B cell (primary cell): ENCODE results near the gene CD86. TPM values are rescaled to one million over a fixed set of nuclear protein-coding genes. Genes with fewer than 3 reads are reported as not detected.

Source experiments
- ATAC-seq: fragments of 200-7000 bp; cut with Tn5 transposase; one replicate; pipeline ENCODE4 v1.10.0; 2021; ENCODE audit warnings: low read depth, mild to moderate bottlenecking, moderate number of reproducible peaks, moderate library complexity
- CTCF ChIA-PET: fragments of 350-600 bp; sonication (Branson Sonifier 250); formaldehyde crosslinking; loops from one replicate; lab custom pipeline; 2021; ENCODE audit warnings: antibody characterized with exemption, inconsistent platforms; lab: Charles Lee
- POLR2A ChIA-PET: fragments of 350-600 bp; sonication (Branson Sonifier 250); formaldehyde crosslinking; loops from one replicate; lab custom pipeline; 2021; ENCODE audit warnings: antibody characterized with exemption; lab: Charles Lee
- DNase-seq: peaks from one replicate; pipeline ENCODE4 v3.0.0; 2013
- H2AFZ ChIP-seq: 2 replicates; pipeline ENCODE4 v1.6.1; 2012; ENCODE audit warnings: mild to moderate bottlenecking, low read depth, low read length; ENCODE audit not compliant: insufficient read depth, poor library complexity, severe bottlenecking
- H3K27ac ChIP-seq, 2 donors: 1 replicate in 1 of 2; 2 replicates in 1 of 2; pipeline ENCODE4 v1.5.1; 2012 to 2013; ENCODE audit warnings: low read length in 2 of 2, mild to moderate bottlenecking in 2 of 2, moderate library complexity in 1 of 2
- H3K27me3 ChIP-seq, 4 experiments: fragments of 200-600 bp in 1 of 4; sonication (generic) in 1 of 4; replicated peaks in 1 of 4; 1 replicate in 2 of 4; 2 replicates in 2 of 4; pipeline versions ENCODE4 v1.6.1 to v1.7.0; 2013 to 2016; ENCODE audit warnings: low read length in 3 of 4, mild to moderate bottlenecking in 2 of 4, mixed read lengths in 1 of 4, moderate library complexity in 1 of 4; ENCODE audit not compliant: insufficient read depth in 4 of 4, control insufficient read depth in 3 of 4; ENCODE audit errors: control extremely low read depth in 1 of 4
- H3K36me3 ChIP-seq, 2 experiments: replicated peaks in 1 of 2; 1 replicate in 1 of 2; 2 replicates in 1 of 2; pipeline versions ENCODE4 v1.6.1 to v1.7.1; 2013; ENCODE audit warnings: low read length in 1 of 2; ENCODE audit not compliant: insufficient read depth in 2 of 2, control insufficient read depth in 1 of 2; ENCODE audit errors: control extremely low read depth in 1 of 2, extremely low read depth in 1 of 2
- H3K4me1 ChIP-seq, 2 donors: fragments of 200-600 bp in 1 of 2; sonication (generic) in 1 of 2; 1 replicate in 1 of 2; 2 replicates in 1 of 2; pipeline versions ENCODE4 v1.5.1 to v1.6.1; 2013 to 2017; ENCODE audit warnings: low read length in 2 of 2; ENCODE audit not compliant: control insufficient read depth in 2 of 2, insufficient read depth in 2 of 2
- H3K4me2 ChIP-seq: replicated peaks from 2 replicates; pipeline ENCODE3; 2012; ENCODE audit warnings: mild to moderate bottlenecking, low read depth, low read length; ENCODE audit not compliant: poor library complexity, severe bottlenecking
- H3K4me3 ChIP-seq, 5 experiments: fragments of 200-600 bp in 1 of 5; sonication (generic) in 1 of 5; 1 replicate in 3 of 5; 2 replicates in 2 of 5; pipeline versions ENCODE4 v1.5.1 to v1.7.0; 2011 to 2016; ENCODE audit warnings: low read length in 4 of 5, mild to moderate bottlenecking in 4 of 5, low read depth in 2 of 5, control low read depth in 1 of 5, moderate library complexity in 1 of 5; ENCODE audit not compliant: insufficient read depth in 1 of 5; ENCODE audit errors: control extremely low read depth in 1 of 5, extremely low read depth in 1 of 5
- H3K79me2 ChIP-seq: fragments of 200-600 bp; sonication (generic); one replicate; pipeline ENCODE4 v1.6.0; 2016; ENCODE audit warnings: low read length; ENCODE audit not compliant: control insufficient read depth, insufficient read depth
- H3K9ac ChIP-seq: fragments of 200-600 bp; sonication (generic); 2 replicates; pipeline ENCODE4 v1.6.1; 2017; ENCODE audit warnings: mild to moderate bottlenecking, low read length, moderate library complexity
- H3K9me3 ChIP-seq, 3 donors: one replicate each; pipeline versions ENCODE4 v1.6.1 to v1.7.1; 2013; ENCODE audit warnings: low read length in 2 of 3; ENCODE audit not compliant: control insufficient read depth in 2 of 3, insufficient read depth in 1 of 3; ENCODE audit errors: control extremely low read depth in 1 of 3
- H4K20me1 ChIP-seq: 2 replicates; pipeline ENCODE4 v1.6.0; 2012; ENCODE audit warnings: mild to moderate bottlenecking, low read length; ENCODE audit not compliant: insufficient read depth, control insufficient read depth, poor library complexity, severe bottlenecking
- H3K27ac Mint-ChIP-seq: one replicate; pipeline ENCODE4 v1.8.0; 2021; ENCODE audit warnings: mixed read lengths
- H3K27me3 Mint-ChIP-seq: one replicate; pipeline ENCODE4 v1.8.0; 2021; ENCODE audit warnings: mixed read lengths
- H3K4me1 Mint-ChIP-seq: one replicate; pipeline ENCODE4 v1.8.0; 2021; ENCODE audit warnings: mixed read lengths
- H3K4me3 Mint-ChIP-seq: one replicate; pipeline ENCODE4 v1.8.0; 2021; ENCODE audit warnings: mixed read lengths
- H3K9me3 Mint-ChIP-seq: one replicate; pipeline ENCODE4 v1.8.0; 2022; ENCODE audit warnings: mixed read lengths; ENCODE audit not compliant: insufficient read depth
- CTCF ChIP-seq: fragments of 200-600 bp; IDR thresholded peaks from one replicate; pipeline ENCODE4 v1.8.0; 2022; ENCODE audit warnings: antibody characterized with exemption, mild to moderate bottlenecking
- EZH2 ChIP-seq: IDR thresholded peaks from 2 replicates; pipeline ENCODE4 v1.6.1; 2012; ENCODE audit warnings: borderline replicate concordance, low read depth, mild to moderate bottlenecking, moderate library complexity, low read length; ENCODE audit not compliant: insufficient read depth, poor library complexity, severe bottlenecking
- WGBS: methylation state at CpG from one replicate; pipeline ENCODE4 v1.1.5; 2013; ENCODE audit warnings: missing lambda C conversion rate; ENCODE audit not compliant: insufficient coverage; 5-methylcytosine and 5-hydroxymethylcytosine counted together
- intact Hi-C: fragments of 100-400 bp; cut with micrococcal nuclease; formaldehyde crosslinking; loops from one replicate; pipeline ENCODE4 v1.10.0; 2022
- polyA plus RNA-seq: library from polyadenylated mRNA; depleted of rRNA; stranded (reverse); fragments of >200 nt; gene quantifications from 2 replicates; pipeline ENCODE4 v1.2.3, GENCODE V29; 2012
- total RNA-seq, 2 donors: library from RNA; stranded (reverse); fragments of 120-200 nt in 1 of 2; gene quantifications; 1 replicate in 1 of 2; 2 replicates in 1 of 2; pipeline versions ENCODE4 v1.2.3 to v1.2.4, GENCODE V29; 2013 to 2022

The CD86 gene
- total and polyA plus RNA-seq, 2 donors (not counting 1 experiment from before 2014, with no cell fraction given), result 31.5 to 38.2 TPM

GRCh38 chr3:122107171-122107570 lies 52.0 kb downstream of the CD86 start:
- ChIA-PET CTCF (no interaction called here), POLR2A (no interaction called here)
- no peak overlapping the region for H3K4me3 ChIP-seq
- peaks cover 3 to 4% of the 10 kb centered on the region in 2 donors for H3K4me1 ChIP-seq
- no peaks in the 10 kb centered on the region for H4K20me1 ChIP-seq
- no peaks in the 10 kb centered on the region for H3K79me2 ChIP-seq
- H3K9me3 ChIP-seq, result no peaks in the 10 kb centered on the region
- no peaks in the 10 kb centered on the region for H3K27me3 ChIP-seq
- Mint-ChIP-seq H3K9me3 (no peaks in the 10 kb centered on the region), H3K4me1 (peaks cover 18% of the 10 kb centered on the region), H3K27me3 (no peaks in the 10 kb centered on the region), H3K27ac (no peak overlapping the region), H3K4me3 (no peak overlapping the region)
- no peak for ATAC-seq
- H2AFZ ChIP-seq, result no peak overlapping the region
- 97% methylated on average over 2 of the region's 2 CpGs for WGBS
- TF ChIP-seq CTCF (no peak), EZH2 (no peak)
- intact Hi-C loops, result no loop called here
- H3K4me2 ChIP-seq, result no peak overlapping the region
- H3K9ac ChIP-seq, result no peak overlapping the region
- no peak for DNase-seq
- H3K27ac ChIP-seq, result no peak overlapping the region
- H3K36me3 ChIP-seq, result peaks cover 0 to 10% of the 10 kb centered on the region in 2 experiments

GRCh38 chr3:122111974-122112373 lies 56.8 kb downstream of the CD86 start:
- Histone ChIP-seq H3K9me3 (peaks cover 0 to 2% (median 0%) of the 10 kb centered on the region in 3 donors), H3K27ac (no peak overlapping the region), H3K4me3 (no peak overlapping the region), H3K4me2 (no peak overlapping the region), H2AFZ (no peak overlapping the region), H3K4me1 (peaks cover 4% of the 10 kb centered on the region in 2 donors), H3K79me2 (no peaks in the 10 kb centered on the region), H4K20me1 (no peaks in the 10 kb centered on the region), H3K9ac (no peak overlapping the region), H3K36me3 (peaks cover 0 to 10% of the 10 kb centered on the region in 2 experiments), H3K27me3 (no peaks in the 10 kb centered on the region)
- no peak for ATAC-seq
- no peaks in the 10 kb centered on the region for H3K27me3 Mint-ChIP-seq
- no peak for DNase-seq
- POLR2A ChIA-PET, result no interaction called here
- intact Hi-C loops, result loop anchor here (2.0 to 5.0 kb wide), 2 partner anchors 229 to 565 kb away; partner anchors contain the start of gene POLQ
- WGBS, result no CpG with 5 or more reads among the region's 1 CpG
- H3K9me3 Mint-ChIP-seq, result no peaks in the 10 kb centered on the region
- CTCF ChIA-PET, result interaction anchor here (0.7 to 3.2 kb wide), 11 partner anchors 8 to 566 kb away, joined by 3 to 18 read pairs (median 4); partner anchors contain the start of genes CD86 and POLQ
- TF ChIP-seq CTCF (no peak), EZH2 (no peak)
- H3K4me1 Mint-ChIP-seq, result peaks cover 8% of the 10 kb centered on the region
- H3K4me3 Mint-ChIP-seq, result no peak overlapping the region
- no peak overlapping the region for H3K27ac Mint-ChIP-seq
